ENCODE measurements around the gene ZC2HC1C.

Gene ZC2HC1C

DNA sequence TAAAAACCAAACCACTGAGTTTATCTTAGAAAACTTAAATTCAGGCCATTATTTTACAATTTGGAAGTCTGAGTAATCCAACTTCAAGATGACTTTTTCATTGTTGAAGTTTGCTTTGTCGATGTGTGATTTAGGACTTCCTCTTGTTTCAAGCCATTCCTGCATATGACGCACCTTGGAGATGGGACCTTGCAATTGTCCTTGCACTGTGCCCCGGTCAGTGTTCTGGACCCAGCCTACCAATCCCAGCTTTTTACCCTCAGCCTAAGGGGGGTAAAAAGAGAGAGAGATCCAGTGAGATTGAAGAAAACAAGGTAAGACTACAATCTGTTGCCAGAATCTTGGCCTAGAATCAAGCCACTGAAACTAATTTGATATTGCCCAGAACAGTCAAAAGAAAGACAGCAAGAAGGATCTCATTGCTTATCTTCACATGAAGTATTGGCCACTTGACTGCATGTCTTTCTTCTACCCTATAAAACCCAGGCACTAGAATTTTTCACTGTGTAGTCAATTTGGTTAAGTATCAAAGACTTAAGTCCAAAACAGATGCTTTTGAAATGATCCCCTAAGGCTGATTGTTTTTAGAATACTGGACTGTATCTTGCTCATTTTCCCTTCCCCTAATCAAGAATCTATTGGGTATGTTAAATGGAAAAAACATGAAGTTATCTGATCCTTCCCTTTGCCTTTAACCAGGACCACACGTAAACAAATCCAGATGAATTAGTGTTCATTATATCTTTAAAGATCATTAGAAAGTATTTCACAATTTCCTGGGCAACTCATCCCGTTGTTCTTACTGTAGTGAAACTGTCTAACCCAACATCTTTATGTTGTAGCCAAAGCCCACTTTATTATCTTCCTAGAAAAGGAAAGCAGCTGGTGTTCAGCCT lies 15.8 kb upstream of the ZC2HC1C start:
- DNase-seq (ENCODE audit: low read depth): no peak
- no peak overlapping the region for H3K4me3 ChIP-seq (ENCODE audit: low read depth, low read length)
- TF ChIP-seq, protein P1, sequence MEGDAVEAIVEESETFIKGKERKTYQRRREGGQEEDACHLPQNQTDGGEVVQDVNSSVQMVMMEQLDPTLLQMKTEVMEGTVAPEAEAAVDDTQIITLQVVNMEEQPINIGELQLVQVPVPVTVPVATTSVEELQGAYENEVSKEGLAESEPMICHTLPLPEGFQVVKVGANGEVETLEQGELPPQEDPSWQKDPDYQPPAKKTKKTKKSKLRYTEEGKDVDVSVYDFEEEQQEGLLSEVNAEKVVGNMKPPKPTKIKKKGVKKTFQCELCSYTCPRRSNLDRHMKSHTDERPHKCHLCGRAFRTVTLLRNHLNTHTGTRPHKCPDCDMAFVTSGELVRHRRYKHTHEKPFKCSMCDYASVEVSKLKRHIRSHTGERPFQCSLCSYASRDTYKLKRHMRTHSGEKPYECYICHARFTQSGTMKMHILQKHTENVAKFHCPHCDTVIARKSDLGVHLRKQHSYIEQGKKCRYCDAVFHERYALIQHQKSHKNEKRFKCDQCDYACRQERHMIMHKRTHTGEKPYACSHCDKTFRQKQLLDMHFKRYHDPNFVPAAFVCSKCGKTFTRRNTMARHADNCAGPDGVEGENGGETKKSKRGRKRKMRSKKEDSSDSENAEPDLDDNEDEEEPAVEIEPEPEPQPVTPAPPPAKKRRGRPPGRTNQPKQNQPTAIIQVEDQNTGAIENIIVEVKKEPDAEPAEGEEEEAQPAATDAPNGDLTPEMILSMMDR (IDR thresholded peaks at IDR 0.05; ENCODE audit: control insufficient read depth, extremely low read depth, insufficient read depth): no peak

DNA sequence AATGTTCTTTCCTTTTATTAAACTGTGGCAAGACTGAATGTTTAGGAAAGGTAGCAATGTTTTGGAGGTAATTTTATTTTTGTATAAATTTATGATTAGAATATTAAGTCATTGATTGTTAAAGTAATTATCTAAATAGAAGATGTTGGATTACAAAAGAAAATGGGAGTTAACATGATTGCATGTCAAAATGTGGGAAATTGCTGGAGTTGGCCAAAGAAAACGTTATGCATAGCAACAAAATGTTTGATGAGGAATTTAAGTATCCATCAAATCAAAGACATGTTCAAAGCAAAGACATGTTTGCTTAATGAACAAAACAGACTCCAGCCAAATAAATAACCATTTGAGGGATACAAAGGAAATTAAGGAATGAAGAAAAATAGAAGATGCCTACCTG lies 15.0 kb upstream of the ZC2HC1C start:
- H3K4me3 ChIP-seq (ENCODE audit: low read depth, low read length): no peak overlapping the region
- TF ChIP-seq, protein P1 (IDR thresholded peaks at IDR 0.05; ENCODE audit: control insufficient read depth, extremely low read depth, insufficient read depth): no peak
- no peak for DNase-seq (ENCODE audit: low read depth)

DNA sequence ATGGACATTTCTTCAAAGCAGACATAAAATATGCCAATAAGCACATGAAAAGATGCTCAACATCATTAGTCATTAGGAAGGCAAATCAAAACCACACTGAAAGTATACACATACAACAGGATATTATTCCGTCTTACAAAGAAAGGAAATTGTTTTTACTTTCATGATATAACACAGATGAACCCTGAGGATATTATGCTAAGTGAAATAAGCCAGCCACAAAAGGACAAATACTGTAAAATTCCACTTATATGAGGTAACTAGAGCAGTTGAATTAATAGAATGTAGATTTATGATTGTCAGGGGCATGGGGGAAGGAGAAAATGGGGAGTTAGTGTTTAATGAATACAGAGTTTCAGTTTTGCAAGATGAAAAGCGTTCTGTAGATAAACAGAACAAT lies 9.8 kb upstream of the ZC2HC1C start:
- DNase-seq (ENCODE audit: low read depth): no peak
- TF ChIP-seq, protein P1 (IDR thresholded peaks at IDR 0.05; ENCODE audit: control insufficient read depth, extremely low read depth, insufficient read depth): no peak
- no peak overlapping the region for H3K4me3 ChIP-seq (ENCODE audit: low read depth, low read length)

DNA sequence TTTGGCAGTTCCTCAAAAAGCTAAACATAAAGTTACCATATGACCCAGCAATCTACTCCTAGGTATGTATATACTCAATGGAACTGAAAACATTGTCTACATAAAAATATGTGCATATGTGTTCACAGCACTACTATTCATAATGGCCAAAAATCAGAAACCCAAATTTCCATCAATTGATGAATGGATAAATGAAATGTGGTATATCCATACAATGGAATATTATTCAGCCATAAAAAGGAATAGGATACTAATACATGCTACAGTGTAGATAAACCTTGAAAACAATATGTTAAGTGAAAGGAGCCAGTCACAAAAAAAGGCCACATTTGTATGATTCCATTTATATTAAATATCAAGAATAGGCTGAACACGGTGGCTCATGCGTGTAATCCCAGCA lies 9.0 kb upstream of the ZC2HC1C start:
- TF ChIP-seq, protein P1 (IDR thresholded peaks at IDR 0.05; ENCODE audit: control insufficient read depth, extremely low read depth, insufficient read depth): no peak

DNA sequence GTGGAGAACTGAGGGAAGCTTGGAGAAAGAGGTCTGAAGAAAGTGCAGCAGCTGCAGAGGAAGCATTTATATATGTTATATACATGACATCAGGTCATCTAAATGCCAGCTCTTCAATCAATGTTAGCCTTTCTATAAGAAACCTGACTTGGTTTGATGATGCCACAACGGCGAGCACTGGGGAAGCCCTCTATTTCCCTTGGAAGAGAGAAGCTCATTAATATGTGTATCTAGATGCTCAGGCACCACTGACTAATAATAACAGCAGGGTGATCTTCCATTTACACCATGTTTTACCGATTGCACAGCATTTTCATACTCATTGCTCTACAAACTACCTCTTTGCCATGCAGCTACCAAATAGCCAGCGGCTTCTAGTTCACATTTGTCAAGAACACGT lies 6.4 kb upstream of the ZC2HC1C start:
- TF ChIP-seq, protein P1 (IDR thresholded peaks at IDR 0.05; ENCODE audit: control insufficient read depth, extremely low read depth, insufficient read depth): no peak
- no peak for DNase-seq (ENCODE audit: low read depth)
- H3K4me3 ChIP-seq (ENCODE audit: low read depth, low read length): peak overlapping the region; percentile 89

More for the DNA sequence above, 9.0 kb upstream of the ZC2HC1C start:
- H3K4me3 ChIP-seq (ENCODE audit: low read depth, low read length): no peak overlapping the region
- DNase-seq (ENCODE audit: low read depth): no peak

DNA sequence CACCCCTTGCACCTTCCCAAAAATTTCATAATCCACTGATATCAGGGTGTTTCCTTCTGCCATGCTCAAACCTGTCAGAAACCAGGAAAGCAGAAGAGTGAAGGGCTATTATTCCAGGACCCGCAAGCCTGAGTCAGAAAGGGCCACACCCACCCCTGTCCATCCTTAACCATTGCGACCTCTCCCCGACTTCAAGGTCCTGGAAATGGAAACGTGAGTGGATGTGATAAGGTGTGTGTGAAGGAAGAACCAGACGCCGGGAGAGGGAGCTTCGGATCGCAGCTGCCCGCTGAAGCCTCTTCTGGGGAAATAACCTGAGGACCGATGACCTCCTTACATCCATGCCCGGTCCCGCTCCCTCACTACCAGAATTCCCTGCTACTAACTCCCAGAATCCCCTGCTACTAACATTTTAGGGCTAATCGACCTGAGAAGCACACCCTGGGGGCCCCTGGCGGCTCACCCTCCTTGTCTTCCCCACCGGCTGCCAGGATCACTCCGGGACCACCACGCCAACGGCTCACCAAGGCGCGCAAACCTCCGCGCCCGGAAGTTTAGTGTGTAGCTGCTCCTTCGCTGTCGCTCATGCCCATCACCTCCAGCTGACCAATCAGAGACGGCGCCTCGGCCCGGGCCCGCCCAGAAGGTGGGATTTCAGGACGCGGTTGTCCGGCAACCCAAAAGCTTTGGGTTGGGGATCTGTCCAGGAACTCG lies 5.8 kb upstream of the ZC2HC1C start, which contains the start of gene ACYP1:
ACYP1 (minus strand) TSS at position 534 of the 714 bp plus-strand sequence; CDS start at position 63, 471 bp downstream.
- TF ChIP-seq, protein P1 (IDR thresholded peaks at IDR 0.05; ENCODE audit: control insufficient read depth, extremely low read depth, insufficient read depth): no peak
- peak within 1 kb of the TSS; percentile 89 for H3K4me3 ChIP-seq (ENCODE audit: low read depth, low read length)
- DNase-seq (ENCODE audit: low read depth): peak; percentile 63
